ENCODE measurements around the gene DSN1.
"Not testable (repeated sequence)": the region's sequence is repeated elsewhere in the genome, so short reads cannot be mapped to it uniquely, and the experiment has no call there.

Gene DSN1

GRCh38 chr20:36806049-36806448 lies 32.5 kb upstream of the DSN1 start:
- no peak overlapping the region for H3K27ac ChIP-seq
- TF ChIP-seq, protein P1, sequence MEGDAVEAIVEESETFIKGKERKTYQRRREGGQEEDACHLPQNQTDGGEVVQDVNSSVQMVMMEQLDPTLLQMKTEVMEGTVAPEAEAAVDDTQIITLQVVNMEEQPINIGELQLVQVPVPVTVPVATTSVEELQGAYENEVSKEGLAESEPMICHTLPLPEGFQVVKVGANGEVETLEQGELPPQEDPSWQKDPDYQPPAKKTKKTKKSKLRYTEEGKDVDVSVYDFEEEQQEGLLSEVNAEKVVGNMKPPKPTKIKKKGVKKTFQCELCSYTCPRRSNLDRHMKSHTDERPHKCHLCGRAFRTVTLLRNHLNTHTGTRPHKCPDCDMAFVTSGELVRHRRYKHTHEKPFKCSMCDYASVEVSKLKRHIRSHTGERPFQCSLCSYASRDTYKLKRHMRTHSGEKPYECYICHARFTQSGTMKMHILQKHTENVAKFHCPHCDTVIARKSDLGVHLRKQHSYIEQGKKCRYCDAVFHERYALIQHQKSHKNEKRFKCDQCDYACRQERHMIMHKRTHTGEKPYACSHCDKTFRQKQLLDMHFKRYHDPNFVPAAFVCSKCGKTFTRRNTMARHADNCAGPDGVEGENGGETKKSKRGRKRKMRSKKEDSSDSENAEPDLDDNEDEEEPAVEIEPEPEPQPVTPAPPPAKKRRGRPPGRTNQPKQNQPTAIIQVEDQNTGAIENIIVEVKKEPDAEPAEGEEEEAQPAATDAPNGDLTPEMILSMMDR (IDR thresholded peaks at IDR 0.05): no peak
- TF ChIP-seq ZFX (IDR thresholded peaks at IDR 0.05; ENCODE audit: borderline replicate concordance): no peak

- H3K27ac ChIP-seq: no peak overlapping the region
Observed at GRCh38 chr20:36805396-36805795, 31.8 kb upstream of the DSN1 start.

DNA sequence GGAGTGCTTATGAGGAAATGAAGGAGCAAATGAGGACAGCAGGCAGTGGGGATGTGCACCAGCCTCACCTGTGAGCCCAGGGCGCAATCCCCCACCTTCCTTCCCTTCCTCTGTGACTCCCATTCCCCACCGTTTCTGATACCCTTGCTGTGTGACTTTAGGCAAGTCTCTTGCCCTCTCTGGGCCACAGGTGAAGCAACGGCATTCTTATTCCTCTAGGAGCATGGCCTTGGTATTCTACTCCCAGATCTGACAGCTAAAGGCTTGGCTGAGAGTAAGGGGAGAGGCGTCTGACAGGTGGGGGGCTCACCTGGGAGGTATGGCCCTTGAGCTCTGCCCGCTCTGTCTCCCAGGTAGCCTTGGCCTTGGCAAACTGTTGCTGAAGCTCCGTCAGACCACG lies 30.9 kb upstream of the DSN1 start:
- no peak overlapping the region for H3K27ac ChIP-seq
- TF ChIP-seq, protein P1 (IDR thresholded peaks at IDR 0.05): no peak
- TF ChIP-seq ZFX (IDR thresholded peaks at IDR 0.05; ENCODE audit: borderline replicate concordance): no peak

More at GRCh38 chr20:36805396-36805795, 31.8 kb upstream of the DSN1 start:
- no peak for TF ChIP-seq ZFX (IDR thresholded peaks at IDR 0.05; ENCODE audit: borderline replicate concordance)
- TF ChIP-seq, protein P1 (IDR thresholded peaks at IDR 0.05): no peak

GRCh38 chr20:36802326-36803222 lies 29.0 kb upstream of the DSN1 start:
- TF ChIP-seq, protein P1 (IDR thresholded peaks at IDR 0.05): no peak
- TF ChIP-seq ZFX (IDR thresholded peaks at IDR 0.05; ENCODE audit: borderline replicate concordance): no peak
- peak overlapping the region; percentile 25; the same call in 1 of the 2 replicates for H3K27ac ChIP-seq

GRCh38 chr20:36800410-36800809 lies 26.8 kb upstream of the DSN1 start:
- TF ChIP-seq ZFX (IDR thresholded peaks at IDR 0.05; ENCODE audit: borderline replicate concordance): no peak
- TF ChIP-seq, protein P1 (IDR thresholded peaks at IDR 0.05): no peak
- H3K27ac ChIP-seq: no peak overlapping the region

- H3K27ac ChIP-seq: not testable (repeated sequence)
Observed at GRCh38 chr20:36799313-36799712, 25.8 kb upstream of the DSN1 start.

GRCh38 chr20:36796875-36797274 lies 23.3 kb upstream of the DSN1 start:
- no peak for TF ChIP-seq ZFX (IDR thresholded peaks at IDR 0.05; ENCODE audit: borderline replicate concordance)
- TF ChIP-seq, protein P1 (IDR thresholded peaks at IDR 0.05): no peak
- H3K27ac ChIP-seq: no peak overlapping the region

Data from 22Rv1 (cell line).